ENCODE measurements around the gene HIVEP2. TPM values are rescaled to one million over a fixed set of nuclear protein-coding genes. Genes with fewer than 3 reads are reported as not detected.

The HIVEP2 gene
- total and polyA plus RNA-seq, 4 donors = 3.0 to 23.8 (median 11.2) TPM

DNA sequence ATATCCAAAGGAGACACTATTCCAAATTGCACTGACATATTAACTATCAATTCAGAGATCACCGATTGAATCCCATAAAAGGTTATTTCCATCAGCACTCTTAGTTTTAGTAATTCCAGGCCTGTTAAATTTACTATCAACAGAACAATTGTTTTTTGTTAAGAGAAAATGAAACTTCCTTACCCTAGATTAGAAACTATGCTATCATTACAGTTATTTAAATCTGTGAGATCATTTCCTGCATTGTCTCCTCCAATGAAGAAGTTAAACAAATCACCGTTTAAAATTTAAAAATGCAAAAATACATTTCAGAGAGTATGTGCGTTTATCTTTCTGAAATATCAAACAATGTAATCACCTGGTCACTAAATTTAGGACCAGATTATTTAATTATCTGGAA, 57.5 kb downstream of the HIVEP2 start:
- Histone ChIP-seq H3K27me3 (ENCODE audit: control insufficient read depth in 3 of 3, insufficient read depth in 3 of 3, low read length in 2 of 3) (no peaks in the 10 kb centered on the region), H3K9ac (ENCODE audit: insufficient read depth in 1 of 2, low read length in 2 of 2) (no peak overlapping the region), H3K27ac (ENCODE audit: low read depth in 1 of 2, low read length in 1 of 2) (no peak overlapping the region), H3K4me1 (ENCODE audit: control insufficient read depth in 5 of 5, insufficient read depth in 5 of 5, low read length in 5 of 5) (peaks cover 3 to 25% (median 13%) of the 10 kb centered on the region in 5 donors), H3K9me3 (ENCODE audit: control insufficient read depth in 4 of 4, insufficient read depth in 3 of 4, low read length in 3 of 4) (no peaks in the 10 kb centered on the region), H3K4me3 (no peak overlapping the region), H3K36me3 (ENCODE audit: control insufficient read depth in 4 of 4, insufficient read depth in 4 of 4, low read length in 4 of 4) (no peaks in the 10 kb centered on the region)
- DNase-seq = no peak
- ATAC-seq (ENCODE audit: insufficient read depth, low FRiP score) = no peak
- 71 to 81% methylated on average over 3 of the region's 3 CpGs for WGBS, 2 donors
- no peak for TF ChIP-seq CTCF (IDR thresholded peaks at IDR 0.05; ENCODE audit: control extremely low read depth, extremely low read depth)

GRCh38 chr6:142886431-142887170, 58.4 kb downstream of the HIVEP2 start:
- peaks cover 0 to 30% (median 13%) of the 10 kb centered on the region in 5 donors for H3K4me1 ChIP-seq (ENCODE audit: control insufficient read depth in 5 of 5, insufficient read depth in 5 of 5, low read length in 5 of 5)
- peak; percentile 17 for TF ChIP-seq CTCF (IDR thresholded peaks at IDR 0.05; ENCODE audit: control extremely low read depth, extremely low read depth)
- no peak overlapping the region for H3K4me3 ChIP-seq
- H3K9ac ChIP-seq (ENCODE audit: insufficient read depth in 1 of 2, low read length in 2 of 2) = no peak overlapping the region
- ATAC-seq (ENCODE audit: insufficient read depth, low FRiP score) (no peak), DNase-seq (peak in 2 of 3 donors; percentile 58 to 76)
- no peaks in the 10 kb centered on the region for H3K36me3 ChIP-seq (ENCODE audit: control insufficient read depth in 4 of 4, insufficient read depth in 4 of 4, low read length in 4 of 4)
- H3K27me3 ChIP-seq (ENCODE audit: control insufficient read depth in 3 of 3, insufficient read depth in 3 of 3, low read length in 2 of 3) = no peaks in the 10 kb centered on the region
- WGBS, 2 donors = 31 to 35% methylated on average over 4 of the region's 4 CpGs
- H3K9me3 ChIP-seq (ENCODE audit: control insufficient read depth in 4 of 4, insufficient read depth in 3 of 4, low read length in 3 of 4) = no peaks in the 10 kb centered on the region
- peak overlapping the region in 1 of 2 donors; percentile 53 for H3K27ac ChIP-seq (ENCODE audit: low read depth in 1 of 2, low read length in 1 of 2)

DNA sequence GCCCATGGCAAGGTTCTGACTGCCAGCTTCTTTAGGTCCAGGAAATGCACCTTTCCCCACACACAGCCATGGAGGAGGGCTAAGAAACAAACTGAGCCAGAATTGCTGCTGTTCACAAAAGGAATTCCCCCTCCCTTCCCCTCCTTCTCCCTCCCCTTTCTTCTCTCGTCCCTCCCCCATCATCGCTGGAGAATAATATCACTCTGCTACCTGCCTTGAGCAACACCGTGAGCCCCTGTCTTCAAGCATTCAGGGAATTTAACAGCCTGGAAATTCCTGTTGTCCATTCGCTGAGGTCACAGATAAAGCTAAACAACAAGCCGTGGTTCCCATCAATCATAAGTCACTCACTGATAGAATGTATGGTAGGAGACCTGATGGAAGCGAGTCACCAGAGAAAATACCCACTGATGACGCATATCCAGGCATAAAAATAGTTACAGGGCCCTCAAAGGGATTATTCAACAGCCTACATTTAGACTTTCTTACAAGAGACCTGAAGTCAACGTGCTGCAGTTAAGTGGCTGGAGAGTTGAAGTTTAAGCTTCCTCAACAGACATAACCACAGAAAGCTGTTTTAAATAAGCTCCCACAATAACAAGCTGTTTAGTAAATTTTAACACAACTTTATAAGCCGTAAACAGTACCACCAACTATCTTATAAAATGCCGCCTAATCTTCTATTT, 59.7 kb downstream of the HIVEP2 start:
- Histone ChIP-seq H3K9me3 (ENCODE audit: control insufficient read depth in 4 of 4, insufficient read depth in 3 of 4, low read length in 3 of 4) (no peaks in the 10 kb centered on the region), H3K27ac (ENCODE audit: low read depth in 1 of 2, low read length in 1 of 2) (peak overlapping the region; percentile 66 to 82), H3K4me1 (ENCODE audit: control insufficient read depth in 5 of 5, insufficient read depth in 5 of 5, low read length in 5 of 5) (peaks cover 2 to 30% (median 13%) of the 10 kb centered on the region in 5 donors), H3K36me3 (ENCODE audit: control insufficient read depth in 4 of 4, insufficient read depth in 4 of 4, low read length in 4 of 4) (no peaks in the 10 kb centered on the region), H3K9ac (ENCODE audit: insufficient read depth in 1 of 2, low read length in 2 of 2) (peak overlapping the region in 1 of 2 donors; percentile 61), H3K27me3 (ENCODE audit: control insufficient read depth in 3 of 3, insufficient read depth in 3 of 3, low read length in 2 of 3) (no peaks in the 10 kb centered on the region), H3K4me3 (no peak overlapping the region)
- DNase-seq (peak; percentile 53 to 87 (median 76)), ATAC-seq (ENCODE audit: insufficient read depth, low FRiP score) (peak; percentile 91)
- 14 to 15% methylated on average over 10 of the region's 10 CpGs for WGBS, 2 donors
- TF ChIP-seq CTCF (IDR thresholded peaks at IDR 0.05; ENCODE audit: control extremely low read depth, extremely low read depth) = no peak

Data from lung (tissue), 12 donors.